GM21737 (cell line): ENCODE data around the gene SMIM44.
"Not testable (repeated sequence)": the region's sequence is repeated elsewhere in the genome, so short reads cannot be mapped to it uniquely, and the experiment has no call there.

Experiments
- ATAC-seq: cut with Tn5 transposase; IDR thresholded peaks from one replicate; pipeline ENCODE4 v1.9.1; 2021; ENCODE audit warnings: mild to moderate bottlenecking, moderate library complexity; ENCODE audit not compliant: unreplicated experiment

Gene SMIM44

DNA sequence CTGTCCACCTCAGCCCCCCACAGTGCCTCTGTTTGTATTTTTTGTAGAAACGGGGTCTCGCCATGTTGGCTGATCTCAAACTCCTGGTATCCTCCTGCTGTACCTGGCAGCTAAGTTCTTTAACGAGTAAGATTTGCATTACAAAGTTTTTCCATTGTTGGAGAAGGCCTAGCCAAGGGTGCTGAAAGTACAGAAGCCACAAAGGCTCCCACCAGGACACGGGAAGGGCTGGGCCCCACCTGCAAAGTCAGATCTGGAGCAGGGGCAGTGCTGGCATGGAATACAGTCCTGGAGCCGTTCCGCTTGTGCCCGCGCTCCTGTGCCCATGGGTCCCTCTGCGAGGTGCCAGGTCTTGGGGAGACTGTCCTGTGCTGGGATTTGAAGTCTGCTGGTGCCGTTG is 35.0 kb upstream of the SMIM44 start:
- no peak for ATAC-seq

- no peak for ATAC-seq
These were observed 34.4 kb upstream of the SMIM44 start for GRCh38 chr19:3517638-3518037.

GRCh38 chr19:3516675-3517207 is 33.5 kb upstream of the SMIM44 start:
- no peak for ATAC-seq

DNA sequence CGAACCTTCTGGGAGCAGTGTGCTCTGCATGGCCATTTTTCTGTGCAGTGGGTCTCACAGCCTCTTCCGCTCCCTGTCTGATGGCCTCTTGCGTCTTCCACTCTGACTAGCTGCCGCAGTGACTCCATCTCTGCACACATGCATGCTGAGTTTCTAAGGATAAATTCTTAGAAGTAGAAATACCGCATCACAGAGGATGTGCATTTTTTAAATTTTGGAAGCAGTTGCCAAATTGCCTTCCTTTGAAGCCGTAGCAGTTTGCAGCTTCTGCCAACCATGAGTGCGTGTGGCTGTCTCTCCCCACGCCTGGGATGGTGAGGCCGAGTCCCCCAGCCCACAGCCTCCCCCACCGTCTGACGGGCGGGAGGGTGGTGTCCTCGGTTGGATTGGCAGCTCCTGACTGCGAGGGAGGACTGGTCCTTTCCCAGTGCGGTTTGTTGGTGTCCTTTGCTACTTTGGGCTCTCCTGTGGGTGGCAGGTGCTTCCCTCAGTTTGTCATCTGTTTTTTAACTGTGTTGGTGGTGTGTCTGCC is 32.7 kb upstream of the SMIM44 start:
- ATAC-seq: no peak

GRCh38 chr19:3514930-3515329 is 31.7 kb upstream of the SMIM44 start:
- ATAC-seq: no peak

GRCh38 chr19:3513229-3514140 is 30.2 kb upstream of the SMIM44 start:
- no peak for ATAC-seq

GRCh38 chr19:3512562-3513228 is 29.5 kb upstream of the SMIM44 start:
- ATAC-seq: no peak

- no peak for ATAC-seq
These were observed 28.4 kb upstream of the SMIM44 start for GRCh38 chr19:3511506-3512251.

DNA sequence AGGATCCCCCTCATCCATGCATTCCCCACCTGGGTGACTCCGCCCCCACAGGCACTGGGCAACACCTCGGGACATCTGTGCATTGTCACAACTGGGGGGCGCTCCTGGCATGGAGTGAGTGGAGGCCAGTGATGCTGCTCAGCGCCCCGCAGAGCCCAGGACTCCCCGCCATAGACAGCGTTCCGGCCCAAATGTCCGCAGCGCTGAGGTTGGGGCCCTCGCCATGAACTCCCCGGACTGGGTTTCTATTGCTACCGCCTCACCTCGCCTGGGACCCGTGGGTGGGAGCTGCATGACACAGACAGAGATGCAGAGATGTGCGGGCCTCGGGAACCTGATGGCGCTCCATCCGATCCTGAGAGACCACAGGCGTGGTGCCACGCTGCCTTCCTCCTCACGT is 27.5 kb upstream of the SMIM44 start:
- ATAC-seq: no peak

GRCh38 chr19:3509566-3509989 is 26.3 kb upstream of the SMIM44 start:
- ATAC-seq: no peak

GRCh38 chr19:3508771-3509535 is 25.7 kb upstream of the SMIM44 start:
- ATAC-seq: no peak

DNA sequence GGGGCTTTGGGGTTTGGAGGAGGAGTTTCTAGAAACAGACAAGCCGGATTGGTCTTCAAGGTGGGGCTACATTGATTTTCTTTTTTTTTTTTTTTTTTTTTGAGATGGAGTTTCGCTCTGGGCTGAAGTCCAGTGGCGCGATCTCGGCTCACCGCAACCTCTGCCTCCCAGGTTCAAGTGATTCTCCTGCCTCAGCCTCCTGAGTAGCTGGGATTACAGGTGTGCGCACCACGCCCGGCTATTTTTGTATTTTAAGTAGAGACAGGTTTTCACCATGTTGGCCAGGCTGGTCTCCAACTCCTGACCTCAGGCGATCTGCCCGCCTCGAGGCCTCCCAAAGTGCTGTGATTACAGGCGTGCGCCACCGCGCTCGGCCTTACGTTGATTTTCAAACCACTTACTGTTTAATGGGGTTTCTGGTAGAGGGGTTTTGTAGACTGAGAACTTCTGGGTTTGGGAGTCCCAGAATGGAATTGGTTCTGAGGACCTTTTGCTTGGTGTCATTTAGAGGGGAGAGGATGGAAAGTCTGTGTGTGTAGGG is 24.9 kb upstream of the SMIM44 start:
- not testable (repeated sequence) for ATAC-seq

DNA sequence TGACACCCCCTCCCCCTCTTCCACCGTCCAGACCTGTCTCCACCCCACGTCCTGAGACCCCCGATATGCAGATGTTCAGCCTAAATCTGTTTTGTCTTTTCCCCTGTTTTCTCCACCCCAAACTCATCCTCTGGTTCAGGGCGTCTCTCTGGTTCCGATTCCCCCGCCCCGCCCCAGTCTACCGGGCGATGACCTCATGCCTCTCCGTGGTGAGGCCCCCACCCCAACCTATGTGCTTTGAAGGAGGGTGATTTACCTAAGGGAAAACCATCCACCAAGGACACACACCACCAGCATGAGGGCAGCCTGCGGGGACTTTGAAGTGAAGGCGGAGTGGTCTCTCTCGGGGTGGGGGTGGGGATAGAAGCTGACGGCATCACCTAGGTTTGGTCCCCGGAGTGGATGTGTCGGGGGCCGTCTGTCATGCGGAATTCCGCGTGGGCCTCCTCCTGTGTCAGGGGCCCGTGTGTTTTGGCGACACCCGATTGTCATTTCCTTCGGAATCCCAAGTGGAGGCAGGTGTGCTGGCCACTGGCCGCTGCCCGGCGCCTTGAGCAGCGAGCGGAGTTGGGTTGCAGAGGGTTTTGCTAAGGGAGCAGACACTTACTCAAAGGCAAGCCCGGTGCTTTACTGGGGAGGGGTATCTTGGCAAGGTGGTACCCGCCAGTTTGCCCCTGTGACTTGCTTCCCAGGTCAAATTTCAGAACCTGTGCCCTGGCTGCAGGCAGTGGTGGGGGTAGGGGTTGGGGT is 24.3 kb upstream of the SMIM44 start:
- no peak for ATAC-seq

DNA sequence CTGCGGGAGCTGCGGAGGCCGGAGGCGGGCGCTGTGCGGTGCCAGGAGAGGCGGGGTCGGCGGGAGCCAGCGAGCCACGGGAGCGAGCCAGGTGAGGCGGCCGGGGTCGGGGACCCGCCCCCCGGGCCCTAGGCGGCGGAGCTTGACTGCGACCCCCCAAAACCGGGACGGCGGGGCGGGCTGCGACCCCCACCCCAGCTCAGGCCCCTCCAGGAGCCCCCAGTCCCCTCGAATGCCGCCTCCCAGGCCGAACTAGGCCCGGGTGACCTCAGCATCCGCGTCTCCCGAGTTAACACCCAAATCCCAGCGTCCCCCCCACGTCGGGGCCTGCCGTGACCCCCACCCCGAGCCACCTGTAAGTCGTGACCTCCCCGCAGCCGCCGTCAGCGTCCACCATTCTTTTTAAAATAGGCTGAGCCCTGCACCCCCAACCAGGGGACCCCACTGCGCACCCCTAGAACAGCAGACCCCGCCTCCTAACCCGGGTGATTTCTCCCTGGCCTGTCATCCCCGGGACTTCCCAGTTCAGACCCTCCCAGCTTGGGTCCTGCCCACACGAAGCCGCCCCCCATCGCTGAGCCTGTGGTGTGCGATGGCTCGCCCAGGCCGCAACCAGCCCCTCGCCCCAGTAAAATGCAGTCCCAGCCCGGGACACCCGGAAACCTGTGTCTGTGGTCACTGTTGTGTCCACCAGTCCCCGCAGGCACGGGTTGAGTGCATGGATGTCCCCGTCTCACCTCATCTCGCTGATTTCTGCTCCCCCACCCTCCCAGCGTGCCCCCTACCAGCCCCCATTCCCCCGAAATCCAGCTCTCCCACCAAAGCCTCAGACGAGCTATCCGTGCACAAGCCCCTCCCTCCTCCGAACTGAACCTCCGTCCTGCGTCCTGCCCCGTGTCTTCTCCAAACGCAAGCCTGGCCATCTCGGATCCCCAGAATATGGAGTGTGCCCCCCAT is 23.4 kb upstream of the SMIM44 start:
- ATAC-seq: peak; percentile 15

- ATAC-seq: peak; percentile 86
These were observed 22.6 kb upstream of the SMIM44 start, which contains the start of gene FZR1 for GRCh38 chr19:3505598-3506383. TSS of gene FZR1 (plus strand) at chr19:3506311. CDS start at chr19:3522990, 16,679 bp downstream.

- ATAC-seq: no peak
These were observed 21.5 kb upstream of the SMIM44 start for GRCh38 chr19:3504735-3505134.

DNA sequence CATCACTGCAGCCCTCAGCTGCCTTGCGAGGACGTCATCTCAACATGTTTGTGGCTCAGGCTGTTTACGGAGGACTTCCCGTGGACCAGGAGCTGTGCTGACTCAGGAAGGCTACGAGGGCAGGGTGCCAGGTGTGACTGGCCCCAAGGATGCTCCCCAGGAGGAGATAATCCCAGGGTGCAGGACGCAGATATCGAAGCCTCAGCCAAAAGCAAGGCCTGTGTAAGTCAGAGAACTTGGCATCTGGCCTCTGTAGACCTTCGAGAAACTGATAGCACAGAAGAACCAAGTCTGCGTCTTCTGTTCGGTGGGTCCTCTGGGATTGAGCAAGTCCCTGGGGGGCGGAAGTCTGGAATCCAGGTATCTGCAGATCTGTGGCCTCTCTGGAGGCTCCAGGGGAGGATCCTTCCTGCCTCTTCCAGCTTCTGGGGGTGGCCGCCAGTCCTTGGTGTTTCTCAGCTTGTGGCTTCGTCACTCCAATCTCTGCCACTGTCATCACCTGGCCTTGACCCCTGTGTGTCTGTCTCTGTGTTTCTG is 19.9 kb upstream of the SMIM44 start:
- no peak for ATAC-seq
